H9 (cell line): ENCODE data around the gene GSTA4. TPM values are rescaled to one million over a fixed set of nuclear protein-coding genes. Genes with fewer than 3 reads are reported as not detected.

Source experiments
- DNase-seq: peaks from one replicate; pipeline ENCODE4 v3.0.0-alpha.2; 2017
- H2AFZ ChIP-seq: one replicate; pipeline ENCODE4 v1.6.1; 2013; ENCODE audit warnings: mild to moderate bottlenecking, low read length, control low read depth, moderate library complexity
- H2AK5ac ChIP-seq: 2 replicates; pipeline ENCODE4 v1.6.1; 2013; ENCODE audit warnings: low read length, control low read depth, mixed read lengths; ENCODE audit not compliant: insufficient read length
- H2BK120ac ChIP-seq: one replicate; pipeline ENCODE4 v1.6.1; 2013; ENCODE audit warnings: low read depth, mild to moderate bottlenecking, low read length, control low read depth, inconsistent platforms; ENCODE audit not compliant: poor library complexity, severe bottlenecking
- H2BK12ac ChIP-seq: 2 replicates; pipeline ENCODE4 v1.6.1; 2013; ENCODE audit warnings: low read length, control low read depth, mixed read lengths, low read depth; ENCODE audit not compliant: insufficient read length
- H2BK15ac ChIP-seq: 2 replicates; pipeline ENCODE4 v1.6.1; 2013; ENCODE audit warnings: low read depth, low read length, control low read depth
- H2BK20ac ChIP-seq: one replicate; pipeline ENCODE4 v1.6.1; 2013; ENCODE audit warnings: low read depth, mild to moderate bottlenecking, low read length, control low read depth, inconsistent platforms; ENCODE audit not compliant: poor library complexity, severe bottlenecking
- H2BK5ac ChIP-seq: 2 replicates; pipeline ENCODE4 v1.6.1; 2013; ENCODE audit warnings: low read length, control low read depth, mixed read lengths; ENCODE audit not compliant: insufficient read length
- H3K14ac ChIP-seq: 2 replicates; pipeline ENCODE4 v1.6.1; 2013; ENCODE audit warnings: low read length, control low read depth; ENCODE audit not compliant: insufficient read depth
- H3K18ac ChIP-seq: 2 replicates; pipeline ENCODE4 v1.6.1; 2013; ENCODE audit warnings: low read depth, mild to moderate bottlenecking, mixed read lengths, low read length, control low read depth; ENCODE audit not compliant: insufficient read length
- H3K23ac ChIP-seq: 2 replicates; pipeline ENCODE4 v1.6.1; 2013; ENCODE audit warnings: low read length, control low read depth, mixed read lengths, low read depth; ENCODE audit not compliant: insufficient read length
- H3K23me2 ChIP-seq: 2 replicates; pipeline ENCODE4 v1.6.1; 2013; ENCODE audit warnings: low read depth, mild to moderate bottlenecking, mixed read lengths, low read length, control low read depth; ENCODE audit not compliant: insufficient read length, poor library complexity, severe bottlenecking
- H3K27ac ChIP-seq: 2 replicates; pipeline ENCODE4 v1.5.1; 2013; ENCODE audit warnings: low read length, control low read depth, mixed read lengths, low read depth; ENCODE audit not compliant: insufficient read length
- H3K27me3 ChIP-seq: 2 replicates; pipeline ENCODE4 v1.6.1; 2013; ENCODE audit warnings: low read length, control low read depth, inconsistent platforms; ENCODE audit not compliant: insufficient read depth
- H3K4ac ChIP-seq: 2 replicates; pipeline ENCODE4 v1.6.1; 2013; ENCODE audit warnings: low read depth, mild to moderate bottlenecking, control low read depth, inconsistent platforms, low read length, moderate library complexity
- H3K4me1 ChIP-seq: 2 replicates; pipeline ENCODE4 v1.6.1; 2013; ENCODE audit warnings: low read length, control low read depth, inconsistent platforms; ENCODE audit not compliant: insufficient read depth
- H3K4me2 ChIP-seq: 2 replicates; pipeline ENCODE4 v1.6.1; 2013; ENCODE audit warnings: low read length, control low read depth, mixed read lengths; ENCODE audit not compliant: insufficient read length, insufficient read depth
- H3K56ac ChIP-seq: 2 replicates; pipeline ENCODE4 v1.6.1; 2013; ENCODE audit warnings: low read depth, mild to moderate bottlenecking, mixed read lengths, low read length, control low read depth; ENCODE audit not compliant: insufficient read length
- H3K79me1 ChIP-seq: 2 replicates; pipeline ENCODE4 v1.6.1; 2013; ENCODE audit warnings: low read depth, mild to moderate bottlenecking, moderate library complexity, low read length, control low read depth, inconsistent platforms; ENCODE audit not compliant: insufficient read depth, poor library complexity, severe bottlenecking
- H3K79me2 ChIP-seq: 2 replicates; pipeline ENCODE4 v1.6.1; 2013; ENCODE audit warnings: low read length, control low read depth, inconsistent platforms; ENCODE audit not compliant: insufficient read depth
- H3K9ac ChIP-seq: 2 replicates; pipeline ENCODE4 v1.6.1; 2013; ENCODE audit warnings: low read length, control low read depth, mixed read lengths; ENCODE audit not compliant: insufficient read length; ENCODE audit errors: extremely low read depth
- H3K9me3 ChIP-seq: one replicate; pipeline ENCODE4 v1.6.1; 2013; ENCODE audit warnings: low read depth, low read length, inconsistent platforms; ENCODE audit not compliant: control insufficient read depth
- H3T11ph ChIP-seq: one replicate; pipeline ENCODE4 v1.6.1; 2013; ENCODE audit warnings: mild to moderate bottlenecking, low read length, control low read depth, inconsistent platforms
- H4K20me1 ChIP-seq: one replicate; pipeline ENCODE4 v1.6.1; 2013; ENCODE audit not compliant: control insufficient read depth, insufficient read length, insufficient read depth
- H4K5ac ChIP-seq: 2 replicates; pipeline ENCODE4 v1.6.1; 2013; ENCODE audit warnings: low read depth, mild to moderate bottlenecking, mixed read lengths, low read length, control low read depth; ENCODE audit not compliant: insufficient read length
- H4K8ac ChIP-seq: replicated peaks from 2 replicates; pipeline ENCODE4 v1.6.1; 2013; ENCODE audit warnings: low read length, control low read depth, mixed read lengths, low read depth; ENCODE audit not compliant: insufficient read length
- H4K91ac ChIP-seq: 2 replicates; pipeline ENCODE4 v1.6.1; 2013; ENCODE audit warnings: low read depth, mild to moderate bottlenecking, moderate library complexity, mixed read lengths, low read length, control low read depth; ENCODE audit not compliant: insufficient read length
- H3K27ac Mint-ChIP-seq, 3 experiments: 2 replicates in 2 of 3; 3 replicates in 1 of 3; pipeline ENCODE4 v1.8.0; 2020 to 2021; ENCODE audit warnings: mixed read lengths in 3 of 3, mild to moderate bottlenecking in 1 of 3, moderate library complexity in 1 of 3
- H3K27me3 Mint-ChIP-seq: 2 replicates; pipeline ENCODE4 v1.8.0; 2021; ENCODE audit warnings: low read depth, mild to moderate bottlenecking, moderate library complexity, mixed read lengths
- H3K36me3 Mint-ChIP-seq, 3 experiments: 2 replicates in 2 of 3; 3 replicates in 1 of 3; pipeline ENCODE4 v1.8.0; 2020 to 2021; ENCODE audit warnings: low read depth in 3 of 3, mixed read lengths in 3 of 3; ENCODE audit not compliant: insufficient read depth in 1 of 3
- H3K4me1 Mint-ChIP-seq, 2 experiments: 2 replicates each; pipeline ENCODE4 v1.8.0; 2020; ENCODE audit warnings: mixed read lengths in 2 of 2
- H3K4me3 Mint-ChIP-seq, 2 experiments: 2 replicates in 1 of 2; 3 replicates in 1 of 2; pipeline ENCODE4 v1.8.0; 2020 to 2021; ENCODE audit warnings: mild to moderate bottlenecking in 2 of 2, mixed read lengths in 2 of 2, moderate library complexity in 1 of 2
- H3K9me3 Mint-ChIP-seq, 2 experiments: 2 replicates in 1 of 2; 3 replicates in 1 of 2; pipeline ENCODE4 v1.8.0; 2020; ENCODE audit warnings: mild to moderate bottlenecking in 2 of 2, mixed read lengths in 2 of 2, moderate library complexity in 1 of 2
- WGBS: extraction: QIAGEN DNeasy Blood & Tissue Kit; methylation state at CpG from one replicate; pipeline ENCODE4 v1.1.7; 2013; ENCODE audit warnings: missing lambda C conversion rate, low lambda C conversion rate, mixed read lengths; ENCODE audit not compliant: insufficient read length; ENCODE audit errors: extremely low coverage; 5-methylcytosine and 5-hydroxymethylcytosine counted together
- total RNA-seq: library from RNA; stranded (reverse); gene quantifications from 2 replicates; pipeline ENCODE4 v1.2.1, GENCODE V29; 2021
- TF ChIP-seq, protein P1 (sequence below): fragments of 200-600 bp; sonication (generic); conservative IDR thresholded peaks from 3 replicates; pipeline ENCODE4 v1.8.0; 2021; ENCODE audit warnings: antibody characterized with exemption, mild to moderate bottlenecking

Gene GSTA4
- total RNA-seq, 1 experiment from 2014 or later, result 32.1 TPM

DNA sequence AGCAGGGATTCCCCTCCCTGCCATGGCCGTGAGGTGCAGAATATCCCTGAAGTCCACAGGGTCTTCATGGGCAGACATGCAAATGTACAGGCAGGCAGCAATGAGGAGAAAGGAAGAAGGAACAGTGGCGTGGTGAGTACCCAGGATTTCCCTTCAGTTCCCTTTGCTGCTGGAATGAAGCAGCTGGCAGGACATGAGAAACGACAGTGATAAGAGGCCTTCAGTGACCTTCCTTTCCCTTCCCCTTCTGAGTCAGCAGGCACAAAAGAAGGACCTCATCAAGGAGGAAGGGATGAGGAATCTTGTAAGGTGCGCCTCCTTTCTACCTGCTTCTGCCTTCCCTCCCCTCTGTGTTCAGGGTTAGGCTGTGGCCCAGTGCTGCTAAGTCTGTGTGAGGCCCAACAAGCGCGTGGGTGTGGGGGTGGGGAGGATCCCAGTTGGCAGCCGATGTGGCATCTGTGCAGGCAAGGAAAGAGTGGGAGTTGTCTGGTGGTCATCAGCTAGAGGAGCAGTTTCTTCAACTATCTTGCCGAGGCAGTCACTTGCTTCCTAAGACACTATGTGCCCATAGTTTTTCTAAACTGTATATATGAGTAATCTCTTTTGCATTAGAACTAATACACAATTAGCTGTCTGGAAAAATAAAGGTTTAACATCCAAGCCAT, 40.6 kb upstream of the GSTA4 start:
- no CpG with 5 or more reads among the region's 8 CpGs for WGBS
- H3K4me3 Mint-ChIP-seq, result no peak overlapping the region
- no peaks in the 10 kb centered on the region for H3K79me1 ChIP-seq
- no peak overlapping the region for H3K23ac ChIP-seq
- no peak for DNase-seq
- no peaks in the 10 kb centered on the region for H4K20me1 ChIP-seq
- H3K36me3 Mint-ChIP-seq, result peaks cover 9 to 33% (median 31%) of the 10 kb centered on the region in 3 experiments
- peak overlapping the region in 1 of 3 experiments; percentile 33; a peak in 1 of 7 replicates for H3K27ac Mint-ChIP-seq
- H3K4ac ChIP-seq, result no peak overlapping the region
- no peak overlapping the region for H4K91ac ChIP-seq
- no peak overlapping the region for H3K14ac ChIP-seq
- H3T11ph ChIP-seq, result no peak overlapping the region
- no peaks in the 10 kb centered on the region for H3K79me2 ChIP-seq
- no peak overlapping the region for H2BK5ac ChIP-seq
- no peaks in the 10 kb centered on the region for H3K27me3 ChIP-seq
- H3K4me2 ChIP-seq, result no peak overlapping the region
- H3K27ac ChIP-seq, result no peak overlapping the region
- no peak overlapping the region for H2BK12ac ChIP-seq
- H3K56ac ChIP-seq, result no peak overlapping the region
- H3K9ac ChIP-seq, result no peak overlapping the region
- H3K4me1 ChIP-seq, result no peaks in the 10 kb centered on the region
- no peak overlapping the region for H2BK20ac ChIP-seq
- H3K9me3 Mint-ChIP-seq, result no peaks in the 10 kb centered on the region
- H3K18ac ChIP-seq, result no peak overlapping the region
- H2AFZ ChIP-seq, result no peak overlapping the region
- no peak overlapping the region for H2AK5ac ChIP-seq
- H4K8ac ChIP-seq, result no peak overlapping the region
- no peaks in the 10 kb centered on the region for H3K23me2 ChIP-seq
- no peak overlapping the region for H2BK120ac ChIP-seq
- H3K9me3 ChIP-seq, result no peaks in the 10 kb centered on the region
- TF ChIP-seq, protein P1, sequence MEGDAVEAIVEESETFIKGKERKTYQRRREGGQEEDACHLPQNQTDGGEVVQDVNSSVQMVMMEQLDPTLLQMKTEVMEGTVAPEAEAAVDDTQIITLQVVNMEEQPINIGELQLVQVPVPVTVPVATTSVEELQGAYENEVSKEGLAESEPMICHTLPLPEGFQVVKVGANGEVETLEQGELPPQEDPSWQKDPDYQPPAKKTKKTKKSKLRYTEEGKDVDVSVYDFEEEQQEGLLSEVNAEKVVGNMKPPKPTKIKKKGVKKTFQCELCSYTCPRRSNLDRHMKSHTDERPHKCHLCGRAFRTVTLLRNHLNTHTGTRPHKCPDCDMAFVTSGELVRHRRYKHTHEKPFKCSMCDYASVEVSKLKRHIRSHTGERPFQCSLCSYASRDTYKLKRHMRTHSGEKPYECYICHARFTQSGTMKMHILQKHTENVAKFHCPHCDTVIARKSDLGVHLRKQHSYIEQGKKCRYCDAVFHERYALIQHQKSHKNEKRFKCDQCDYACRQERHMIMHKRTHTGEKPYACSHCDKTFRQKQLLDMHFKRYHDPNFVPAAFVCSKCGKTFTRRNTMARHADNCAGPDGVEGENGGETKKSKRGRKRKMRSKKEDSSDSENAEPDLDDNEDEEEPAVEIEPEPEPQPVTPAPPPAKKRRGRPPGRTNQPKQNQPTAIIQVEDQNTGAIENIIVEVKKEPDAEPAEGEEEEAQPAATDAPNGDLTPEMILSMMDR, result no peak
- H3K4me1 Mint-ChIP-seq, result no peaks in the 10 kb centered on the region
- H4K5ac ChIP-seq, result no peak overlapping the region
- no peak overlapping the region for H2BK15ac ChIP-seq
- no peaks in the 10 kb centered on the region for H3K27me3 Mint-ChIP-seq
